ENCODE measurements around the gene SAMD13. TPM values are rescaled to one million over a fixed set of nuclear protein-coding genes. Genes with fewer than 3 reads are reported as not detected.

SAMD13 gene, protein sequence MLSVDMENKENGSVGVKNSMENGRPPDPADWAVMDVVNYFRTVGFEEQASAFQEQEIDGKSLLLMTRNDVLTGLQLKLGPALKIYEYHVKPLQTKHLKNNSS
- polyA plus RNA-seq = 0.84 and 1.0 TPM in 2 replicates

DNA sequence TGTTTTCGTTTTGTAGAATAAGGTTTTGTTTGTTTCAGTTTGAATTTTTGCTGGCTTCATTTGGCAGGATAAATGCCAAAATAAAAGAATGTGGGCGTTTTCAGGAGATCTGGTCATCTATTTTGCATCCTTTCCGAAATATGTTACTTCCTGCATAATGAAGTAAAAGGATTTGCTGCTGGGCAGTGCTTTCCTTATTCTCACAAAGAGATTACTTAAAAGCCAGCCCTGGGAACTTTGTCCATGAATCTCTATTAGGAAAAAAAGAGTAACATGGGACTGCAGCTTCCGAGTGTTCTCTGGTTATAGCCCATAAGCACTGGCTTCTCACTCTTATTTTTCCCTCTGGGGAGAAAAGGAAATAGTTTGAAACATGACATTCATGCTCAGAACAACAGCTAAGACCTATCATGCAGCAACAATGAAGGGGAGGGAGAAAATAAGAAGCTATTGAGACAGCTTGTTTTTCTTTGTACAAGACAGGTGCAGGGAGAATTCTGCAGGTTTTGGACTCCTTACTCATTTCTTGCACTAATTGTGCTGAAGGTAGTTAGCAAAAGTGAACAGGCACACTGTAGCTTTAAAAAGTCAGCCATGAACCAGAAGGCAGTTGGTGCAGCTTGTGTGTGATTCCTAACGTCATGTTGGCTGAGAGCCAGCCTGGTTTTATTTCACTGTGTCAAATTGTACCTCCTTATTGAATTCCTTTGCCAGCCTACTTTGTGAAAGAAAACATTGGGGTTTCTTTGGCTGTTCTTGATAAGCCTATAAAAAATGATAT lies at the start of gene SAMD13:
SAMD13 (plus strand) TSS at position 705 of the 781 bp plus-strand sequence. CDS start 1,527 bp downstream, outside the sequence.

DNA sequence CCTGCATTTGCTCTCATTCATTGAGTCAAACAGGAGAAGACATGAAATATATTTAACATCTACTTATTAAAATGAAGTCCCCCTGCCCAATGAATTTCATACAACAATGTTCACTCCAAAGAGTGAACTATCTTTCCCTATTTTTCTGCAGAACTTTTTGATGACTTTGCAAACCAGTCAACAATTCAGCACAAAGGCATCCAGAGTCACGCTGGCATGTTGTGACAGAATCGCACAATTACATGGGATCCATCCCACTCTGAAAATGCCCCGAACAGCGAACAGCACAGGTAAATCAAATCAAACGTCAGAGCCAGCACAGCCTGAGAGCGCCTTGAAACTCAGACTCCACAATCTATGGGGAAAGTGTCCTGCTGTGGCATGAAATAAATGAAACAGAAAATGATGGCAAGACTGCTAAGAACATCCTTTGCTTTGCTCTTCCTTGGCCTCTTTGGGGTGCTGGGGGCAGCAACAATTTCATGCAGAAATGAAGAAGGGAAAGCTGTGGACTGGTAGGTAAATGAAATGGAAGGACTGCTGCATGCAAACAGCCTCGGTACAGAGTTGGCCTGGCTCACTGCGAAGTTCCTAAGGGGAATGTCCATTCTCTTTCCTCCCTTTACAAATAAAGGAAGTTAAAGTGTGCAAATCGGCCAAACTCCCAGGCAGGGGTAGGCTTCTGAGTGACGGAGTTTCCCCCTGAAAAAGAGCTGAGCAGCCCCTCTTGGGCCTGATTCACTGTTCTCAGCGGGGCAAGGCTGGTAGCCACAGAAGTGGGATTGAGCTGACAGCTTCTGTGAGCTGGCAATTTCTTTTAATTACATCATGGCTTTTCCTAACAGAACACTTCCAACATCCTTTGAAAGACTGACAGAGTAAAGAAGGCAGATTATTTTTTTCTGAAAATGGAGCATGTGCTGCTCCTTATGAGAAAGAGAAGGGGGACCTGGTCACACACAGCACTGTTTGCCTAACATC lies 97.0 kb downstream of the SAMD13 start, which contains the start of gene DNASE2B:
DNASE2B (plus strand) TSS at position 310 of the 981 bp plus-strand sequence; CDS start at position 391, 81 bp downstream.

Other genes with a start within 250 kb of the SAMD13 start
- 28.5 and 72.1 TPM in 2 replicates for gene PRKACB, start 157.4 kb upstream of the SAMD13 start, polyA plus RNA-seq
- 3.1 TPM in 1 of 2 replicates, not detected in the other for gene DNASE2B, start 96.8 kb downstream of the SAMD13 start, polyA plus RNA-seq
- 27.1 and 34.0 TPM in 2 replicates for gene RPF1, start 177.6 kb downstream of the SAMD13 start, polyA plus RNA-seq
- gene SPATA1, start 204.7 kb downstream of the SAMD13 start, polyA plus RNA-seq = 0.41 TPM in 1 of 2 replicates, not detected in the other
- gene GNG5, start 204.9 kb downstream of the SAMD13 start, polyA plus RNA-seq = 43.3 and 44.1 TPM in 2 replicates

Measured in Purkinje cell (primary cell).